ENCODE results near the gene PLSCR4. TPM values are rescaled to one million over a fixed set of nuclear protein-coding genes. Genes with fewer than 3 reads are reported as not detected.

PLSCR4 gene
- total RNA-seq, 1 donor from 2014 or later: 17.5 TPM

GRCh38 chr3:146246526-146246925, 4.4 kb downstream of the PLSCR4 start:
- H3K36me3 Mint-ChIP-seq (ENCODE audit: low read depth): no peaks in the 10 kb centered on the region
- H3K4me1 Mint-ChIP-seq (ENCODE audit: low read depth): peaks cover 18% of the 10 kb centered on the region
- H3K27me3 Mint-ChIP-seq (ENCODE audit: low read depth): no peaks in the 10 kb centered on the region
- H3K9me3 Mint-ChIP-seq (ENCODE audit: low read depth): peaks cover 5% of the 10 kb centered on the region
- H3K4me3 Mint-ChIP-seq (ENCODE audit: unreplicated experiment): no peak overlapping the region
- TF ChIP-seq CTCF (IDR thresholded peaks at IDR 0.05): no peak
- H3K27ac Mint-ChIP-seq (ENCODE audit: unreplicated experiment): no peak overlapping the region
- DNase-seq (ENCODE audit: low spot score): no peak

- no peak for DNase-seq (ENCODE audit: low spot score)
- Mint-ChIP-seq H3K4me3 (ENCODE audit: unreplicated experiment) (no peak overlapping the region), H3K9me3 (ENCODE audit: low read depth) (peaks cover 14% of the 10 kb centered on the region), H3K27me3 (ENCODE audit: low read depth) (no peaks in the 10 kb centered on the region), H3K27ac (ENCODE audit: unreplicated experiment) (no peak overlapping the region), H3K4me1 (ENCODE audit: low read depth) (peaks cover 13% of the 10 kb centered on the region), H3K36me3 (ENCODE audit: low read depth) (peaks cover 4% of the 10 kb centered on the region)
- TF ChIP-seq CTCF (IDR thresholded peaks at IDR 0.05): no peak
These were observed 7.3 kb downstream of the PLSCR4 start for GRCh38 chr3:146243559-146243958.

- Mint-ChIP-seq H3K4me1 (ENCODE audit: low read depth) (peaks cover 12% of the 10 kb centered on the region), H3K36me3 (ENCODE audit: low read depth) (peaks cover 13% of the 10 kb centered on the region), H3K4me3 (ENCODE audit: unreplicated experiment) (no peak overlapping the region), H3K27me3 (ENCODE audit: low read depth) (no peaks in the 10 kb centered on the region), H3K9me3 (ENCODE audit: low read depth) (peaks cover 25% of the 10 kb centered on the region), H3K27ac (ENCODE audit: unreplicated experiment) (no peak overlapping the region)
- DNase-seq (ENCODE audit: low spot score): no peak
- TF ChIP-seq CTCF (IDR thresholded peaks at IDR 0.05): no peak
These were observed 9.2 kb downstream of the PLSCR4 start for GRCh38 chr3:146241523-146242240.

GRCh38 chr3:146233487-146233886, 17.4 kb downstream of the PLSCR4 start:
- Mint-ChIP-seq H3K4me3 (ENCODE audit: unreplicated experiment) (no peak overlapping the region), H3K27ac (ENCODE audit: unreplicated experiment) (no peak overlapping the region), H3K36me3 (ENCODE audit: low read depth) (peaks cover 22% of the 10 kb centered on the region), H3K4me1 (ENCODE audit: low read depth) (no peaks in the 10 kb centered on the region), H3K9me3 (ENCODE audit: low read depth) (peaks cover 39% of the 10 kb centered on the region), H3K27me3 (ENCODE audit: low read depth) (no peaks in the 10 kb centered on the region)
- DNase-seq (ENCODE audit: low spot score): no peak
- no peak for TF ChIP-seq CTCF (IDR thresholded peaks at IDR 0.05)

GRCh38 chr3:146227486-146227885, 23.4 kb downstream of the PLSCR4 start:
- Mint-ChIP-seq H3K4me1 (ENCODE audit: low read depth) (peaks cover 3% of the 10 kb centered on the region), H3K4me3 (ENCODE audit: unreplicated experiment) (no peak overlapping the region), H3K36me3 (ENCODE audit: low read depth) (peaks cover 2% of the 10 kb centered on the region), H3K27me3 (ENCODE audit: low read depth) (no peaks in the 10 kb centered on the region), H3K9me3 (ENCODE audit: low read depth) (peaks cover 6% of the 10 kb centered on the region), H3K27ac (ENCODE audit: unreplicated experiment) (no peak overlapping the region)
- no peak for TF ChIP-seq CTCF (IDR thresholded peaks at IDR 0.05)
- DNase-seq (ENCODE audit: low spot score): no peak

All from chondrocyte (in vitro differentiated cells).